HG03457 (cell line): Measurements from ENCODE around the gene INSC.
"Not testable (repeated sequence)": the region's sequence is repeated elsewhere in the genome, so short reads cannot be mapped to it uniquely, and the experiment has no call there.

Experiments
- ATAC-seq: cut with Tn5 transposase; IDR thresholded peaks from one replicate; pipeline ENCODE4 v1.9.1; 2021; ENCODE audit warnings: moderate number of reproducible peaks; ENCODE audit not compliant: unreplicated experiment

The INSC gene, protein sequence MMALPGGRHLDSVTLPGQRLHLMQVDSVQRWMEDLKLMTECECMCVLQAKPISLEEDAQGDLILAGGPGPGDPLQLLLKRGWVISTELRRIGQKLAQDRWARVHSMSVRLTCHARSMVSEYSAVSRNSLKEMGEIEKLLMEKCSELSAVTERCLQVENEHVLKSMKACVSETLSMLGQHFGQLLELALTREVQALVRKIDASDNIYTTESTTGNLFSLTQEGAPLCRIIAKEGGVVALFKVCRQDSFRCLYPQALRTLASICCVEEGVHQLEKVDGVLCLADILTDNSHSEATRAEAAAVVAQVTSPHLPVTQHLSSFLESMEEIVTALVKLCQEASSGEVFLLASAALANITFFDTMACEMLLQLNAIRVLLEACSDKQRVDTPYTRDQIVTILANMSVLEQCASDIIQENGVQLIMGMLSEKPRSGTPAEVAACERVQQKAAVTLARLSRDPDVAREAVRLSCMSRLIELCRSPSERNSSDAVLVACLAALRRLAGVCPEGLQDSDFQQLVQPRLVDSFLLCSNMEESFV

DNA sequence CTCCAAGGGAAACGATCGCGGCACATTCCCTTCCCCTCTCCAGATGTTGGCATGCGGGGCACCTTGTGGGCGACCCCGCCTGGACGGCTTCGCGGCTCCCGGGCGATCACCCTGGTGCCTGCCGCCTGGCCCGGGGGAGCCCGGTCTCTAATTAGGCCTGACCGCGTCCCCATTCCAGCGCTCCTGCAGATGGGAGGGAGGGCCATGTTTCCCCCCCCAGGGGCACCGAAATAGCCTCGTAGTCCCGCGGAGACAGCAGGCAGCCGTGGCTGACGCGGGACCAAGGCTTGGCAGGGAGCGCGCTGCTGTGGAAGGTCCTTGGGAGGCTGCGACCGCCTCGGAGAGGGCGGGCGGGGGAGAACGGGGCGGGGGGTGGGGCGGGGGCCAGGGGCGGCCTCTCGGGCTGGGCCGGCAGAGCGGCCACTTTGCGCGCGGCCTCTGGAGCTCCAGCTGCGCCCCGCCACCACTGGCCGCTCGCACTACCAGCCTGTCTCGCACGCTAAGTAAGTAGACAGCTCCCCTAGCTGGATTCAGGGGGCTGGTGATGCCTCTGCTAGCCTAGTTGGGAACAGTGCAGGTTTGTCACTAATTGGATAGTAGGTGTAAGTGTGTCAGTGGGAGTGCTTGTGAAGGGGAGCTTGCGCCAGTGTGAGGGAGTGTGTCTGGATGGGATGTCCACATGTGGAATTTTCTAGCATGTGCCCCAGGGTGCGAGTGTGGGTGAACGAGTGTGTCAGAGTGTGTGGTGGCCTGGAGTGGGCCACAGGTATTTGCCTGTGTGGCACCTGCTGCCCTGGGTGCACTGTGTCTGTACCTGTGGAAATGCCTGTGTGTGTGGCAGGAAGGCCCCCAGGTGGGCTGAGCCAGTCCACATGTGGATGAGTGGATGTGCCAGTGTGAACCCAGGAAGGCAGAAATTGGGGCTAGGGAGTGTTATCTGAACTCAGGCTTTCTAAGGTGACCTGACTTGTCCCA is at the start of gene INSC:
INSC (plus strand) TSS at position 423 of the 975 bp plus-strand sequence. CDS start 34,252 bp downstream, outside the sequence.
- ATAC-seq = no peak

DNA sequence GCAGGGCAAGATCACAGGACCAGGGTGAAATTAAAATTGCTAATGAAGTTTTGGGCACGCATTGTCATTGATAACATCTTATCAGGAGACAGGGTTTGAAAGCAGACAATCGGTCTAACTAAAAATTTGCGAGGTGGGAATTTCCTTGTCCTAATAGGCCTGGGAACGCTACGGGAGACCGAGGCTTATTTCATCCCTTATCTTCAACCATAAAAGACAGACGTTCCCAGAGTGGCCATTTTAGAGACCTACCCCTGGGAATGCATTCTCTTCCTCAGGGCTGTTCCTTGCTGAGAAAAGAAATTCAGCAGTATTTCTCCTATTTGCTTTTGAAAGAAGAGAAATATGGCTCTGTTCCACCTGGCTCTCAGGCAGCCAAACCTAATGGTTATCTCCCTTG is 45.0 kb upstream of the INSC start:
- ATAC-seq = not testable (repeated sequence)

DNA sequence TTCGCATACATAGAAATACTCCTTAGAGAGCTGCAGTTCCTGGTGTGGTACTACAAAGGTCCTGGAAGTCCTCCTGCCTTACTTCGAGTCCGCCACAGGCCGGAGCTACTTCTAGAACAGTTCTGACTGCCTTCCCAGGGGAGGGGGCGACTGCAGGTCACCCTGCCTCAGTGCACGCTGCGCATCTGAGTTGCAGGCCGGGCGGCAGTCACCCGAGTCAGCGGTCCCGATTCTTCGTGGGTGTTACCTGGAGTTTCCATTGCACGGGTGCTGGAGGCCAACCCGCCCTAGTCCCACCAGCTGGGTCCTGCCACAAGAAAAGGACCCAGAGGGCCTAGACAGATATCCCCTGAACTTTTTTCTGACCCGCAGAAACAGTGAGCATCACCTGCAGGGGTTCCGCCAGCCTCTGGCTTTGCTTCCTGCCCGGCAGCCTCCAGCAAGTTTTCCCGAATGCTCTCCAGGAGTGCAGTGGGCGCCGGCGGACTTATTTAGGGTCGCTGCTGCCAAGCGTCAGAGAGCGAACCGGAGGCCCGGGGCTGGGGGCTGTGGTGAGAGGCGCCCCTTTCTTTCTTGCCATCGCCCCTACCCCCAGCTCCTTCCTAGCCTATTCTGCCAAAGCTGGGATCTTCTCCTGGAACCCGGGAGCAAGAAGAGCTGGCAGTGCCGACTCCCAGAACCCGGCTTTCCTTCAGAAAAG is 43.0 kb upstream of the INSC start:
- ATAC-seq = no peak

DNA sequence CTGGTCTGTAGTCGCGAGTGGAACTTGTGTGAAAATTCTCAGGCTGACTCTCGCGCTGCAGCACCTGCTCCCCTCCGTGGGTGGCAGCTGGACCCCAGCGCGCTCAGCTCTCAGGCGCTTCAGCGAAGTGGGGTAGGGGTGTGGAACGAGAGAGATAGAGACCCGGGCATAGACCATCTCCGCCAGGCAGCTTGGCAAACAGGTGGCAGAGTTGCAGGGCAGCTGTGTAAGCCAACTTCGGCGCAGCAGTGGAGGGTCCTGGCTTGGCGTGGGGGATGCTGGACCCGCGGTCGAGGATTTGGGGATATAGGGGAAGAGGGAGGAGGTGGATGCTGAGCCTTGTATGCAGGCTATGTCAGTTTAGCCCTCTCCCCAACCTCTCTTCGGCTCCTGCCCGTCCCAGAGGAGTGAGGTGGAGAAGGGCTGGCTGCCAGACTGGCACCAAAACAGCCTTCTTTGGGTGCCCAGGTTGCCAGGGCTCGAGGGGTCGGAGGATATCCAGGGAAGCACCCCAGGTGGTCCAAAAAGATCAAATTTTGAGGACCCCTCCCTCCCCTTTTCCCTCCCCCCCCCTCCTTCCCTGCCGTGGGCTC is 42.1 kb upstream of the INSC start:
- no peak for ATAC-seq

DNA sequence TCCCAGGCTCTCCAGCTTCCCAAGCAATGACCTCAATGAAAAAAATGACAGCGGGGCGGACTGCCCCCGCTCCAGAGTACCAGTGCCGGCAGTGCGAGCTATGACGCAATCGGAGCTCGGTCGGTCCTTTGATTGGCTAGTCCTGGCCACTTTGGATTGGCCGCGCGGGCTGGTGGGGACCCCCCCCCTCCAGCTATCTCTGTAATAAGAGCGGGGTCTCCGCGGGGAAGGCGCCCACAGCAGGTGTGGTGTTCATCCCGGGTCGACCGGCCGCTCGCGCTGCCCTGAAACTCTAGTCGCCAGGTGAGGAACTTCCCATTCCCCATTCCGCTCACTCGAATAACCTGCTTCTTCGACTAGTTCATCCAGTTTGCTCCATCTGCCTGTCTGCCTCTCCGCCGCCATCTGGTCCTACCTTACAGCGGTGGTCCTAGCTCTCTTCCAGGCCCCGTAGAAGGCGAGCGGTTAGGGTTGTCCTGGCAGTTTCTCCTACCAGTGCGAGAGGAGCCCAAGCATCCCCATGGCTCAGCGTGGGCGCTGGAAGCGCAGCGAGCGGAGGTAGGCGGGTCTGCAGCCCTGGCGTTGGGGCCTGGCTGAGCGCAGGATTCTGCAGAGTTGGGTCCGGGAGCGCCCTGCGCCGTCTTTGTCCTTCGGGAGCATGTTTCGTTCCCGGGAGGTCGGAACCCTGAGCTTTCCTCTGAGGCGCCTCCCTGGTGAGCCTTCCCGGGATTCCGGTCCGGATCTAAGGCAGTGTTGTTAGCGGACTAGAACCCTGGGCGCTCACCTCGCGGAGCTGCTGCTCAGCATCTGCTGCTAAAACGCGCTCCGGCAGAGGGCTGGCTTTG is 41.1 kb upstream of the INSC start, which contains the start of gene CALCB:
CALCB (plus strand) TSS at position 233 of the 845 bp plus-strand sequence. CDS start 1,126 bp downstream, outside the sequence.
- no peak for ATAC-seq

DNA sequence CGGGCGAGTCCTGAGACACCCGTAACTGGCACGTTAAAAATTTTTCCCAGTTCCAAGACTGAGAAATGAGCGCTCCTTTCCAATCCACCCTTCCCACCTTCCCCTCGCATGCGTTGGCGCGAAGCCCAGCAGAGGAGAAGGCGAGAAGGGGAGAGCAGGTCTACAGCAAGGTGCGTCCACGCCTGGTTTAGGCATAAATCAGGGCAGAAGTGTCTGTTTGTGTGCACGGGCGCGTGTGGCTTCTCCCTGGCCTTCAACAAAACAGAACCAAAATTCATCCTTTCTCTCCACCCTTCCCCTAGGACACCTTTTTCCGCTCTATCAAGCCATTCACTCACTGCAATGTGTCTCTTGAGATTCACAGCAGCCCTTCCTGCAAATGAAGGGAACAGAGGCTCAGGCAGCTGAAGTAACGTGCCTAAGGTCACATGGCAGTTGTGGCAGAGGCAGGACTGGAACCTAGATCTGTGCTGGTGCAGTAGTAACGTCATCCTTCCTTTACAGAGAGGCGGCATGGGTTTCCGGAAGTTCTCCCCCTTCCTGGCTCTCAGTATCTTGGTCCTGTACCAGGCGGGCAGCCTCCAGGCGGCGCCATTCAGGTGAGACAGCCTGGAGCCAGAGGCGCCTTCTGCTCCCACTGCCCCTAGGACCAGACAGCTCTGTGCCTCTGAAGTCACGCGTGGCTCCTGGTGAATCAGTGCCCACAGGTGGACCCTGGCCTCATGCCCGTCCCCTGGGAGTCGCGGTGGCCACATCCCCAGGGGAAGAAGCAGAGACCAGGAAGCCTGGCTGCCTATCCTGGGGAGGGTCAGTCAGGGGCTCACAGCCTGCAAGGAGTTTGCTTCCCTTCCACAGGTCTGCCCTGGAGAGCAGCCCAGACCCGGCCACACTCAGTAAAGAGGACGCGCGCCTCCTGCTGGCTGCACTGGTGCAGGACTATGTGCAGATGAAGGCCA is 40.2 kb upstream of the INSC start:
- peak; percentile 93 for ATAC-seq

DNA sequence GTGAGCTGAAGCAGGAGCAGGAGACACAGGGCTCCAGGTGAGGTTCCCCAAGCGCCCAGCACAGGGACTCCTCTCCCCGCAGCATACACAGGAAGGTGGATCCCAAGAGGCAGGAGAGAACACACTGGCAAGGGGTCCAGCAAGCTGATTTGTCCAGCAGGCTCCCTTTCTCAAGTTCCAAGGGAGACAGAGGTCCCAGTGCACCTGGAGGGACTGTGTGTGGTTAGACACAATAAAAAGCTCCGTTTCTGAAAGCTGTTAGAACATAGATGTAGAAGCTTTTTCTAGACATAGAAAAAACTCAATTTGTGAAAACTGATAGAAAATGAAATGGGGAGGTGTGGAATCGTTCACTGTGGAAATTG is 39.6 kb upstream of the INSC start:
- ATAC-seq = no peak

DNA sequence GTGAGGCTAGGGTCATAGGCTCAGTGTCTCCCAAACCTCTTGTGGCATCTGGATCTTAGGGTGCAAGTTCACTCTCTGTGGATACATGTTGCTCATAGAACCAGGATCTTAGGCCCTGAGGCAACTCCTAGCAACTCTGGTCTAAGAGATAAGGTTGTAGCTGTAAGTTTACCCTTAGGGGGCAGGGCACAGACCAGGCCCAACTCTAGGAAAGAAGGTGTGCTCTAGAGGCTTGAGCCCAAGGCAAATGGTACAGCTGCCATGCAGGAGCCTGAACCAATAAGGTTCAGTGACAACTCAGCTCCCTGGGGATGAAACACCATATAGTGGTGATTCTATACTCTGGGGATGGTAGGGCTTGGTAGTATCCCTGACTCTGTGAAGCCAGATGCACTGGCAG is 23.5 kb upstream of the INSC start:
- ATAC-seq = no peak

DNA sequence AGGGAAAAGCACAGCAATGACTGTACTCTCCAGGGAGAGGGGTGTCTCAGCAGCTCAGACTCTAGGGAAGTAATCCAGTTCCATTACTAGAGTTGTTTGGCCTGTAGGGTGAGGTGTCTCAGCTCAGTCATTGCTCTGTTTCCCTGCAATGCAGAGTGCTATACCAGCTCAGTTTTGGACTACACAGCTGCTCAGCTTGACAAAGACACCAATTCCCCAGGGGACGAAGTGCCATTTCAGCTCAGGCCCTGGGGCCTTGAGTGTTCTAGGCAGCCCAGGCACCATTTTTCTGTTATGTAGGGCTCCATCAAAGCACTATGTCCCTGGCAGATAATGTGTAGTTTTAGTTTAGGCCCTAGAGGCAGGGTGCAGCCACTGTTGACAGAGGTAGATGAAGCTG is 23.1 kb upstream of the INSC start:
- no peak for ATAC-seq

DNA sequence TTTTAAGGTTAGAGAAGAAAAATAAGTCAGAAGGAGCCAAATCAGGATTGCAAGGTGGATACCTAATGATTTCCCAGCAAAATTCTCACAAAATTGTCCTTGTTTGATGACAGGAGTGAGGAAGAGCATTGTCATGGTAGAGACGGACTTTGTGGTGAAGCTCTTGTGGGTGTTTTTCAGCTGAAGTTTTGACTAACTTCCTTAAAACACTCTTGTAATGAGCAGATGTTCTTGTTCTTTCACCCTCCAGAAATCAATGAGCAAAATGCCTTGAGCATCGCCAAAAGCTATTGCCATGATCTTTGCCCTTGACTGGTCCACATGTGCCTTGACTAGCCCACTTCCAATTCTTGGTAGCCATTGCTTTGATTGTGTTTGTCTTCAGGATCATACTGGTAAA is 21.3 kb upstream of the INSC start:
- no peak for ATAC-seq

DNA sequence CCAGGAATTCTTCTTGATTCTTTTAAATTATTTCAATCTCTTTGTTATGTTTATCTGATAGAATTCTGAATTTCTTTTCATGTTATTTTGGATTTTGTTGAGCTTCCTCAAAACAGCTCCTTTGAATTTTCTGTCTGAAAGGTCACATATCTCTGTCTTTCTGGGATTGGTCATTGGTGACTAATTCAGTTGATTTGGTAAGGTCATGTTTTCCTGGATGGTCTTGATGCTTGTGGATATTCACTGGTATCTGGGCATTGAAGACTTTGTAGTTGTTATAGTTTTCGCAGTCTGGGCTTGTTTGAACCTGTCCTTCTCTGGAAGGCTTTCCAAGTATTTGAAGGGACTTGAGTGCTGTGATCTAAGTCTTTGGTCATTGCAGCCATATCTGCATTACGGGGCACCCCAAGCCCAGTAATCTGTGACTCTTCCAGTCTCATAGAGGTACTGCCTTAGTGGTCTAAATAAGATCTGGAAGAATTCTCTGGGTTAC is 18.9 kb upstream of the INSC start:
- ATAC-seq = no peak

DNA sequence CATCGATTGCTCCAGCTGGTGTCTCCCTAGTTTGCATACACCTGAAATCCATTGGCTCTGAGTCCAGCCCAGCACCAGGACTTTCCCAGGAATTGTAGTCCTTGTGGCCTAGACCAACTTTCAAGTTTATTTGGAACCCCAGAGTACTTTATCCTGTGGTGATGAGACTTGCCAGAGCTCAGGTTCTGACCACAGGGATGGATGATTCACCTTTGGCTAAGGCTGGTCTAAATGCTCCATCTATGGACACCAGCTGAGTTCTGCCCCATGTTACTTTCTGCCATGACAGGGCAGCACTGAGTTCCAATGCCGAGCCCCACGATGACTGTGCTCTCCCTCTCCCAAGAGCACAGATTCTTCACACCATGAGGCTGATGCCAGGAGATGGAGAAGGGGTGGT is 17.3 kb upstream of the INSC start:
- no peak for ATAC-seq

DNA sequence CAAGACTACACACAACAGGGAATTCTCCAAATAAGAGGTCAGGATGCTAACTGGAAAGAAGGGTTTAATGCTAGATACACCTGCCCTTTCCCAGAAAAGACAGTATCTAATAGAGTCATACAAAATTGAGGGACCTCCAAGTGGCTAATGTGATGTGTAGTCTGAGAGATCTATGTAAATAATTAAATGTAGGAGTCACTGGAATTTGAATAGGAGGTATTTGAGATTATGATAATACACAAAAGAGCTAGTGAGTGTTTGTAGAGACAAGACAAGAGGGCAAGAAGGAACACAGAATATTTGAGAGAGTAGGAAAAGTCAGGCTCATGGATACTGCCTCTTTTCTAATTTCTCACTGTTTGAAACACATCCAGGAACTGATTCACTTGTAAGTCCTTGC is 15.5 kb upstream of the INSC start:
- ATAC-seq = no peak

DNA sequence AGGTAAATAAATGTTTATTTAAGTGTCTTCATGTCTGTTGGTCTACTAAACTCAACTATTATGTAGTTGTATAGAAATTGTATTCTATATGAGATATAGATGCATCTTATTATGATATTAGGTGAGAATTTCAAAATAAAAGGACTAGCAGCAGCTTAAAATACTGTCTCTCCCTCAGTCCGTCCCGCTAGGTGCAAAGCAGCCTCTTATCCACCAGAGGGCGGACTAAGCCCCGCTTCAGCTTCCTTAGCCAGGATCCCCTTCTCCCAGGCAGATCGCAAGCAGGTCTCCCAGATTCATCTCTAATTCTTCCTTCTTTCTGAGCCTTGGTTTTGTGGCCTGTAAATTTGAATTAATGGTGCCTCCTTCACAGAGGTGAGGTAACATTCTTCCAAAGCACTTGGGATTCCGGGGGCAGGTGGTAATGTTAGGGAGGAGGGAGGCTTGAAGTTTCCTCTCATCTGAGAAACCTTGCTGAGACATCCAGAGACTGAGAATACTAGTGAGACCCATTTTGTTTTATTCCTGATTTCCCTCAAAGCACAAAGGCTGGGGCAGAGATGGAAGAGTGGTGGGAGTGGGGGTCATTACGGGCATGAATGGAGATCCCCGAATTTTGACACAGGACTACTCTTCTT is 13.5 kb upstream of the INSC start:
- peak; percentile 69 for ATAC-seq

DNA sequence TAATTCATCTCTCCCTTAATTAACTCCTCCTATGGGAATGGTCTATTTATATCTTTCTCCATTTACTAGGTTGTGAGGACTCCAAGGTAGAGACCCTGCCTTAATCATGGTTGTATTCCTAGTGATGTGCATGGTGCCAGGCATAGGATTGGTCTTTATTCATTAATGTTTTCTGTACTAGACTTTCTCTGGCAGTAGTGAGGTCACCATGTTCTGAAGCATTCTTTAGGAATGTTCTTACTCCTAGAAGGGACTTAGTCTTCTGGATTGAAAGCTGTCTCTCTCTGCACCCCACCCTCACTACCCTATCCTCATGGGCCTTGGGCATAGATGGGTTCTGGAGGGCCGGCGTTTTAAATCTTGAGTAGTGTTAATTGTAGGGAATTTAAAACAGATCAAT is 10.6 kb upstream of the INSC start:
- no peak for ATAC-seq

DNA sequence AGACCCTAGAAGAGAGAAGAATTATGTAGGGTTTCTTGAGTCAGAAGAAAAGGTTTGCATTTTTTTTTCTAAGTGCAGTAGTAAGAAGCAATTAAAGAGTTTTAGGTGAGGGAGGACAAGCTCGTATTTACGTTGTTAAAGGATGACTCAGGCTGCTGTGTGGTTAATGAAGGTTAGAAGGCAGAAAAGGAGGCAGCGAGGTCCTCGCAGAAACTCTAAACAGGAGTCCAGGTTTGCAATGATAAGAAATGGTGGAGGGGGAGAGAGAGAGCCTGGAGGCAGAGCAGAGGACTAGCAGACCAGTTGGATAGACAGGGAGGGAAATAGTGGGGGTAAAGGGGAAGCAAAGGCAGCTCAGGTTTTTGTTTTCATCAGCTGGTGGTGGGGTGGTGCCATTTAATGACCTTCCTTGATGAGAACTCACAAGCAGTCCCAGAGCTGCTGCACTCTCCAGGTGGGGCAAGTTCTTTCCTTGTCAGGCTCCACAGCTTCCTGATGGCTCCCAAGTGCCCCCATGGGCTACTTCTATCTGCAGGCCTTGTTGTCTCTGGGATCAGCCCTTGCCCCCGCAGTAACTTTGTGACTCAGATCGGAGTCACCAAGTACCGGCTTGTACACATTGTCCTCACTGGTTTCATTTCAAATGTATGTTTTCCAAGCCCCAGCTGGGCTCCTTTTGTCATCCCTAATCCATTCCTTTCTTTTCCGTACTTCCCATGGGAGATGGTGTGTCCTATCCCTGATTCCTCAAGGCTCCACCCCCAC is 8.3 kb upstream of the INSC start:
- no peak for ATAC-seq
